Esophagus muscularis mucosa (tissue), 3 donors: ENCODE data around the gene SPRR4.

Experiments
- POLR2A ChIP-seq: fragments of 450-650 bp; IDR thresholded peaks from one replicate; pipeline ENCODE4 v1.6.1; 2017; ENCODE audit warnings: antibody characterized with exemption, moderate library complexity, mild to moderate bottlenecking, low read depth
- TF ChIP-seq, protein P1 (sequence below), 3 experiments: fragments of 200-600 bp in 2 of 3; fragments of 450-650 bp in 1 of 3; sonication (generic) in 2 of 3; IDR thresholded peaks; one replicate each; pipeline ENCODE4 v1.5.1; 2017 to 2019; ENCODE audit warnings: antibody characterized with exemption in 3 of 3, mild to moderate bottlenecking in 2 of 3, moderate library complexity in 1 of 3

DNA sequence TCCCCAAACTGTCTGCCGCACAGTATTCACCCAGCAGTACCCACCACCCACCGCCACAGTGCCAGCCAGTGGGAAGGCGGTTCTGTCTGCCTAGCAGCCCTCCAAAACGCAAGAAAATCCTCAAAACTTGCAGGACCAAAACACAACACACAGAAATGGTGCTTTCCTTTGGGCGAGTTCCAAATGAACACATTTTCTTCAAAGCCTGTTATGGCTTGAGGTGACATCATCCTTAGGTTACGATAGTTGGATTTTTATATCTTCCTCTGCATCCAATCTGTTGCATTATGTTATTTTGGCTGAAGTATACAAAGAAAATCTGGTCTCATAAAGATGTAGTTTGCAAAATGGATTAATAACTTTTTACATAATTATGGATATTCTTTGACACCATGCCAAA lies 22.7 kb downstream of the SPRR4 start:
- TF ChIP-seq, protein P1, sequence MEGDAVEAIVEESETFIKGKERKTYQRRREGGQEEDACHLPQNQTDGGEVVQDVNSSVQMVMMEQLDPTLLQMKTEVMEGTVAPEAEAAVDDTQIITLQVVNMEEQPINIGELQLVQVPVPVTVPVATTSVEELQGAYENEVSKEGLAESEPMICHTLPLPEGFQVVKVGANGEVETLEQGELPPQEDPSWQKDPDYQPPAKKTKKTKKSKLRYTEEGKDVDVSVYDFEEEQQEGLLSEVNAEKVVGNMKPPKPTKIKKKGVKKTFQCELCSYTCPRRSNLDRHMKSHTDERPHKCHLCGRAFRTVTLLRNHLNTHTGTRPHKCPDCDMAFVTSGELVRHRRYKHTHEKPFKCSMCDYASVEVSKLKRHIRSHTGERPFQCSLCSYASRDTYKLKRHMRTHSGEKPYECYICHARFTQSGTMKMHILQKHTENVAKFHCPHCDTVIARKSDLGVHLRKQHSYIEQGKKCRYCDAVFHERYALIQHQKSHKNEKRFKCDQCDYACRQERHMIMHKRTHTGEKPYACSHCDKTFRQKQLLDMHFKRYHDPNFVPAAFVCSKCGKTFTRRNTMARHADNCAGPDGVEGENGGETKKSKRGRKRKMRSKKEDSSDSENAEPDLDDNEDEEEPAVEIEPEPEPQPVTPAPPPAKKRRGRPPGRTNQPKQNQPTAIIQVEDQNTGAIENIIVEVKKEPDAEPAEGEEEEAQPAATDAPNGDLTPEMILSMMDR (IDR thresholded peaks at IDR 0.05): no peak
- no peak for TF ChIP-seq POLR2A
